GM18870 (cell line): ENCODE data around the gene PTPN21.

Experiments
- ATAC-seq: cut with Tn5 transposase; IDR thresholded peaks from one replicate; pipeline ENCODE4 v1.9.1; 2021; ENCODE audit warnings: moderate library complexity; ENCODE audit not compliant: unreplicated experiment

Gene PTPN21

DNA sequence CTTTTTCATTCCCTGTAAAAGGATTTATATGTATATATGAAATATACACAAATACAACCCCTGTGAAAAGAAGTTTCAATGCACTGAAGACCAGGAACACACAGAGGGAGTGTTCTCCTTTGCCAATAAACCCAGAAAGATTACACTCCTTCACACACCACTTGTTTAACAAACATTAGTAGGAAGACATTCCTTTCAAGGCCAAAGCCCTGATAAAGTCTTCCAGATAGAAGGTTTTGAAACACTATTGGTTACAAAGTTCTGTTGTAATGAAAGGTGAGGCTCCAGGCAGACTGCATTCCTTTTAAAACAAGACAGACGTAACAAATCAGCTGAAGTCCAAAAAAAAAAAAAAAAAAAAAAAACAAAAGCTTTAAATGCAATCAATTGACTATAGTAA is 81.0 kb downstream of the PTPN21 start:
- no peak for ATAC-seq

DNA sequence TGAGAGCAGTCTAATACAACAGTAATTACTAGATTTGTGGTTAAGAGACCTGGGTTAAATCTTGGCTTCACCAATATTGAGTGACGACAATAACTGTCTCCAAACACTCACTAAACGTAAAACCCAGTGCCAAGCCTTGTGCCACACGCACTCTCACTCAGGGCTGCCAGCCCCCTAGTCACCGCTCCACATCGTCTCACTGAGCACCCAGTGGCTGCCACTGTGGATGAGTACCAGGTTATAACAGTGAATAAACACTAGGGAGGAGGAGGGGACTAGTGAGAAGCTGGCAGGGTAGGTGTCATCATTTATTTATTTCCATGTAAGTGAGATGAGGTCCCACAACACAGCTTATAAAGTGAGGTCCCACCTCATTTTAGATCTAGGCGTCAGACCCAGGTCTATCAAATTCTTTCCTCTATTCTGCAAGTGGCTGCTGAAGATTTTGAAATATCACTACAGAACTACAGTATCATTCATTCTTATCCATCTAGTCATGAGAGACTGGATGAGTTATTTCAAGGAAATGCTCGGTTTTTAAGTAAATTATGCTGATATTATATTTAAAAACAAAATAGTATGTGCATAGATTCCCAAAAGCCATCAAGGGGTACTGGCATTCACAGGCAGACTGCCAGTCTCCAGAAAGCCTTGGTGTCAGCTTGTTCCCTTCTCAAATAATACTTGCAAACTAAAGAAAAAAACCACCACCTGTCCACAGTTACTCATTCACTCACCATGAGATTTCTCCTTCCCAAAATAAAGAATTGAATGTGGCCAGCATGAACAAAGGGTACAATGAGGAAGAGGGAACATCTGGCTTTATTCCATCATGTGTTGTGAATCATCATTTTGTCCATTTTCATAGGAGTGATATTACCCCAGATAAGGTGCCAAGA is 84.0 kb downstream of the PTPN21 start:
- no peak for ATAC-seq

DNA sequence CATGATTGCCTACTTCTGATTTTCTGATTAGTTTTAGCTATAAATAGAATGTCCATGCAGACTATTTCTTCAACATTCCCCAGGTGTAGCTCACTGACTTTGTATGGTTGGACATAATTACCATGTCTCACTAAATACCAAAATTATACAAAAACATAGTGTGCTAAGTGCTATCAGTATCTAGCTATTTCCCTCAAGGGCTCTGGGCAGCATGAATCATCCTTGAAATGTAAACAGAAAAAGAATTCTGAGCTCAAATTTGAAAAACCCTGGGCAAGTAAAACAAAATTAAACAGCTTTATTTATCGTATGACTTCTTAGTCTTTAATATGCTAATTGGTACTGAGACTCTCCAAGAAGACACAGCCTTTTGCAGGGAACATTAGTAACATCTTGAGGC is 86.4 kb downstream of the PTPN21 start:
- ATAC-seq, result no peak

DNA sequence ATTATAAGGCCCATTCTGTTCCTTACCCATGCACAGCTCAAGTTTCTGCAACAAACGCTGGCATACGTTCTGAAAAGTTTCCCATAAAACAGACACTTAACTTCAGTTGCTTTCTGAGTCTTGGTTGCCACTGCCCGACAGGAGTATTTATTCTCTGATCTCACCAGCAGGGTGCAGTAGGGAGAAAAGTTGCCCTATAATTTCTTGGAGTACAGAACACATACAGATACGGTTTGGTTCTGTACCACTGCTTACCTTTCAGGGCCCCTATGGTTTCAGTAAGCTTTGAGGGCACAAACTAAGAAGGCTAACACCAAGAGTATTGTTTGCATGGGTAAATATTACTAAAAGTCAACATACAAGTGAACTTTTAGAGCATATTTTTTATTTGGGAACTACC is 91.5 kb downstream of the PTPN21 start:
- no peak for ATAC-seq

DNA sequence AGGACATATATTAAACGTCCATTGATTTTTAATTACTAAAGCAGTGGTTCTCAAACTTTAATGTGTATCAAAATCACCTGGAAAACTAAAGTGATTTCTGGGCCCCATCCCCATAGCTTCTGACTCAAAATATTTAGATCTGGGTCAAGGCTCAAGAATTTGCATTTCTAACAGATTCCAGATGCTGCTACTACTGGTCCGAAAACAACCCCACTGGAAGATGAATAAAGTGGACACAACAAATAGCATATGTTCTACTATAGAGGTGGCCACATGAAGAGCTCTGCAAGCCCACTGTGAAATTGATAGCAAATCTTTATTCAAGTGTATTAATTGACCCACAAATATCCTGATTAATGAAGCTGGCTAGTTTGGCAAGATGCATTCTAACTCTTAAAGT is 99.9 kb downstream of the PTPN21 start:
- ATAC-seq, result no peak

DNA sequence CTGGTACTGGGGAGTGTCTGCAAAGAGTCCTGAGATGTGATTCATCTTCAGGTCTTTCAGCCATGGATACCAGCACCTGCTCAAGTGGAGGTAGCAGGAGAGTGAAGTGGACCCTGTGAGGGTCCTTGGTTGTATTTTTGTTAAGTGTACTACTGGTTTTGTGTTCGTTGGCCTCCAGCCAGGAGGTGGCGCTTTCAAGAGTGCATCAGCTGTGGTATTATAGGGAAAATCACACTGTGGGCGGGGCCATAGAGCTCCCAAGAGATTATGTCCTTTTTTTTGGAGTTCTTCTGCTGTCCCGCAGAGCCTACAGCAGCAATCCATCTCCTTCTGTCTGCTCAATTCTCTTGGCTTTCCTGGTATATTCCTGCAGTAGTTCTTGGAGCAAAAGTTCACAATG is 102.6 kb downstream of the PTPN21 start:
- ATAC-seq, result no peak

DNA sequence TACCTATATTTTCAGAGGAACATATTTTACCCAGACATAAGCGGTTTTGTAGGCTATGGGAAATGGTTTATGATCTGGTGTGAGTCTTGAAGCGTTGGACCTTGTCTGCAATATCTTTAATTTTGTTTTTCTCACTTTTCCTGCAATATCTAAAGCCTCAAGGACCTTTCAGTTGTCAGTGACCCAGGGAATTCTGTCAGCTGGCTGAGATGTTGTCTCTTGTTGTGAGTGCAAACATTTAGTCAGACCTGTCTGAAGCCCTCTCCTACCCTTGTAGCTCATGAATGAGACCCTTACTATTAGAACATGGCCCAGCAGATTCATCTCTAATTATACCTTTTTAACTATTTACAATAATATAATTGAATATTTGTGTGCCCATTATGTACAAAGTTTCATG is 115.7 kb downstream of the PTPN21 start:
- ATAC-seq, result no peak

DNA sequence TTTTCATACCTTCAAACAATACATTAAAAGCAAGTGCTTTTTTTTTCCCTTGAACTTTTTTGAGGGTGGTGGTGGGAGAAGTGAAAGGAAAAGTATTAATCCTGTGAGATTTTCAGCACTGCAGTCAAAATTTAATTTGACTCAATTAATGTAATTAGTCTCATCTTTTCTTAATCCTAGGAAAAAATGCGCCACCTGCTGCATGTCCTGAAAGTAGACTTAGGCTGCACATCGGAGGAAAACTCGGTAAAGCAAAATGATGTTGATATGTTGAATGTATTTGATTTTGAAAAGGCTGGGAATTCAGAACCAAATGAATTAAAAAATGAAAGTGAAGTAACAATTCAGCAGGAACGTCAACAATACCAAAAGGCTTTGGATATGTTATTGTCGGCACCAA is 117.1 kb downstream of the PTPN21 start:
- ATAC-seq, result no peak

DNA sequence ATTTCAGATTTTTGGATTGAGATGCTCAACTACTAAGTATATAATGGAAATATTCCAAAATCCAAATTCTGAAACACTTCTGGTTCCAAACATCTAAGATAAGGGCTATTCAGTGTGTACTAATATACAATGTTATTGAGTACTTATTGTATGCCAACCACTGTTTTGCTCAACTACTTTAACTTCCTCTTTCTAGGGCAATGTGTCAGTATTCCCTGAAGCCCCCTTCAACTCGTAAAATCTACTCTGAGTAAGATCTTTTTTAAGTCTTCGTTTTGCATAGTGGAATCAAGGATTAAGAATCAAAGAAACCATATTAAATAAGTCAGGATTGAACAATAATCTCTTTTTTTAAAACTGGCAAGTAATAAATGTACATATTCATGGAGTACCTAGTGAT is 123.8 kb downstream of the PTPN21 start:
- no peak for ATAC-seq

DNA sequence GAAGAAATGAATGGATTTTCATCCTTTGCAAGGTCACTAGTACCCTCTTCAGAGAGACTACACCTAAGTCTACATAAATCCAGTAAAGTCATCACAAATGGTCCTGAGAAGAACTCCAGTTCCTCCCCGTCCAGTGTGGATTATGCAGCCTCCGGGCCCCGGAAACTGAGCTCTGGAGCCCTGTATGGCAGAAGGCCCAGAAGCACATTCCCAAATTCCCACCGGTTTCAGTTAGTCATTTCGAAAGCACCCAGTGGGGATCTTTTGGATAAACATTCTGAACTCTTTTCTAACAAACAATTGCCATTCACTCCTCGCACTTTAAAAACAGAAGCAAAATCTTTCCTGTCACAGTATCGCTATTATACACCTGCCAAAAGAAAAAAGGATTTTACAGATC is 128.5 kb downstream of the PTPN21 start:
- ATAC-seq, result no peak

DNA sequence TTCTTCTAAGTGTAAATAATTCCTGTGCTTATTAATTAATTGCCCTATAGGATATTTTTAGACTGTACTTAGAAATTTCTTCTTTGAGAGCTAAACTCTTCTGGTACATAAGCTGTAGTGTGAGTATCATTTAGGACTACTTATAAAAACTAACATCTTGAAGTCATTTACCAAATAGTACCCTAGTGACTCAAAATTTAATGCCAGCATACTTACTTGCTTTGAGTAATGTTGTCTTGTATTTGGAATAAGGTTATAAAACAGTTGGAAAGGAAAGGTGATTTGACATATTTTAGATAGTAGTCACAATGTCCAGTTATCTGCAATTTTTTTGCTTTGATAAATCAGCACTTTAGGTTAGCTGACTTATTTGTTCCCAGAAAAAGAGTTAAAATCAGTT is 130.2 kb downstream of the PTPN21 start:
- ATAC-seq, result no peak

DNA sequence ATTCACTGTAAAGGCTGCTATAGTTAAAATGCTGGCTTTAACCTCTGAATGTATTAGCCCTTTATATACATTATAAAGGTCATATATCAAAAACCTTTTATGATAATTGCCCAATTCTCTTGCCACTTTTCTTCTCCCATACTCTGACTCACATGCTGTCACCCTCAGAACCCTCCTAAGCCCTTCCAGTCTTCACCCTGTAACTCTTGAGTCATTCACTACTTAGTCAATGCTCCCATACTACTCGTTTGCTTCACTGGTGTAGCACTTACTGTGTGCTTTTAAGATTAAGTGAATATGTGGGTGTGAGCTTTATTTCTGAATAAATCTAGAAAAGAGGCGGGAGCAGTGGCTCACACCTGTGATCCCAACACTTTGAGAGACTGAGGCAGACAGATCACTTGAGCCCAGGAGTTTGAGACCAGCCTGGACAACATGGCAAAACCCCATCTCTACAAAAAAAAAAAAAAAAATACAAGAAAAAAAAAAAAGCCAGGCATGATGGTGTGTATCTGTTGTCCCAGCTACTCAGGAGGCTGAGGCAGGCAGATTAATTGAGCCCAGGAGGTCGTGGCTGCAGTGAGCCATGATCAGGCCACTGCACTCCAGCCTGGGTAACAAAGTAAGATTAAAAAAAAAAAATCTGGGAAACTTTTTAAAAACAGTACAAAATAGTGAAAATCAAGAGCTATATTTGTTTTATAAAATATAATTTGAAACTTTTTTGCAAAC is 131.7 kb downstream of the PTPN21 start:
- ATAC-seq, result no peak

DNA sequence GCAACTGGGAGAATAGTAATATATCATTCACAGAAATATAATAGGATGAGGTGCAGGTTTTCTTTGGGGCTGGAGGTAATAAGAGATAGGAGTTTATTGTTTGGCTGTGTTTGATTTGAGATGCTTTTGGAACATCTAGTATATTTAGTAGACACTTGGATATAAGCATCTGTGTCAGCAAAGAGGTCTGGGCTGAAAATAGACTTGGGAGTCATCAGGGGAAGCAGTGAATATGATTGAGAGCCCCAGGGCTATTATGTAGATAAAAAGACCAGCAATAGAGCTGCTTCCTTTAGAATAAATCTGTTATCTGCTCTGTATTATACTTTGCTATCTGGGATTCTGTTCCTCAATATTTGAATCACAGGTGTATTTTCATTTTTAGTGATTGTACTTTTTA is 132.8 kb downstream of the PTPN21 start:
- ATAC-seq, result no peak

DNA sequence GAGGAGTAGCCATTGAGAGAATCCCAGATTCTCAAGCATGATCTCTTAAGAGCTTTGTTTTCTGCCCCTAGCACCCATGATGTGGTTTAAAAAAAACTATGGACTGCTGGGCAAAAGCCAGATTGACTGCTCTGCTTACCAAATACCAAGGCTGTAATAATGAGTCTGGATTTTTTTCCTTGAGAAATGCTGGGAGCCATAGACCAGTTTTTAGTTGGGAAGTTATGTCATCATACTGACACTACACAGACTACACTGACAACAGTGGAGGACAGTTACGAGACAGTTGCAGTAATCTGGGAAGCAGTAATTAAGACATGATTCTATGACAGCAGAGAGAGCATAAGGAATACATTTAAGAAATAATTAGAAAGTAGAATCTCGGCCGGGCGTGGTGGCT is 133.5 kb downstream of the PTPN21 start:
- ATAC-seq, result no peak

DNA sequence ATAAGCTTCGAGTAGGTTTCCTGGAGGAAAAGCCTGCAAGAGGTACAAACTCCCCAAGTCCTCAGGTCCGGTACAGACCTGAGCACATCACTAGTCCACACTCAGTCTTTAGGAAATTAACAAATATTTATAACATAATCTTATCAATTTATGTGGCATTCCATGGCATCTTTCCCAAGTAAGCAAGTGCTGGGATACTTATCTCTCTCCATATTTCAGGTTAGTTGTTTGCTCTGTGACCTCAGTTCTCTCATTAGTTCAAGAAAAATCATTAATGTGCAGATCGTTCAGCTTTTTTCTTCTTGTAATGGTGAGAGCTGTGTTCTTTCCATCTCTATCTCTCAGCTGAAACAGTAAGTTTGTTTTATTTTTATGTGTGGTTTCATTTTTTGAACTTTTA is 134.6 kb downstream of the PTPN21 start:
- no peak for ATAC-seq

DNA sequence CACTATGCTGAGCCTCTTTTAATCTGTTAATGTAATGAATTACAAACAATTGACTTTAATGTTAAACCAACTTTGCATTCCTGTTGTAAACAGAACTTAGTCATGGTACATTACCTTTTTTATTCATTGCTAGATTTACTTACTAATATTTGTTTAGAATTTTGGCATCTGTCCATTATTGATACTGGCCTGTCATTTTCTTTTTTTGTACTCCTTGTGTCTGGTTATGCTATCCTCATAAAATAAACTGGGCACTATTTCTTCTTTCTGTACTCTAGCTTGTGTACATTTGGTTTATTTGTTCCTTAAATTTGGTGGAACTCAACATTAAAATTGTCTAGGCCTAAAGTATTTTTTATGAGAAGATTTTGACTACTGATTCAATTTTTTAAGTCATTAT is 137.2 kb downstream of the PTPN21 start:
- ATAC-seq, result no peak
